NOMO-1 treated with dmso at 0.1 percent for 144 hours (cell line): Measurements from ENCODE around the gene GATM.

Experiments
- DNase-seq: peaks from one replicate; lab custom pipeline; 2025; ENCODE audit not compliant: unreplicated experiment; lab: John Stamatoyannopoulos, UW

Gene GATM

GRCh38 chr15:45378149-45378912, at the start of gene GATM:
GATM (minus strand) TSS chr15:45378544; CDS start chr15:45378453, 91 bp downstream.
- peak; percentile 38 for DNase-seq

DNA sequence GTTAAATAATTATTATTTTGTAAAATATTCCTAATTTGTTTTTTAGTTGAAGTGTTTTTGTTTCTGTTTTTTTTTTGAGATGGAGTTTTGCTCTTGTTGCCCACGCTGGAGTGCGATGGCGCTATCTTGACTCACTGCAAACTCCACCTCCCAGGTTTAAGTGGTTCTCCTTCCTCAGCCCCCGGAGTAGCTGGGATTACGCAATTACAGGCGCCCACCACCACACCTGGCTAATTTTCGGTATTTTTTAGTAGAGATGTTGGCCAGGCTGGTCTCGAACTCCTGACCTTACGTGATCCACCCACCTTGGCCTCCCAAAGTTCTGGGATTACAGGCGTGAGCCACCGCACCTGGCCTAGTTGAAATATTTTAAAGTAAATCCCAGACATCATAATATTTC, 48.7 kb upstream of the GATM start:
- DNase-seq = no peak

DNA sequence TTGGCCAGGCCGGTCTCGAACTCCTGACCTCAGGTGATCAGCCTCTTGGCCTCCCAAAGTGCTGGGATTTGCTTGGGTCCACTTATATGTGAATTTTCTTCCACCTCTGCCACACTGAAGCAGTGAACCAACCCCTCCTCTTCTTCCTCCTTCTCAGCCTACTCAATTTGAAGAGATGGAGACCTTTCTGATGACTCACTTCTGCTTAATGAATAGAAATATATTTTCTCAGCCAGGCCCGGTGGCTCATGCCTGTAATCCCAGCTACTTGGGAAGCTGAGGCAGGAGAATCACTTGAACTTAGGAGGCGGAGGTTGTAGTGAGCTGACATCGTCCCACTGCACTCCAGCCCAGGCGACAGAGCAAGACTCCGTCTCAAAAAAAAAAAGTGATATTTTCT, 46.8 kb upstream of the GATM start:
- DNase-seq = no peak

DNA sequence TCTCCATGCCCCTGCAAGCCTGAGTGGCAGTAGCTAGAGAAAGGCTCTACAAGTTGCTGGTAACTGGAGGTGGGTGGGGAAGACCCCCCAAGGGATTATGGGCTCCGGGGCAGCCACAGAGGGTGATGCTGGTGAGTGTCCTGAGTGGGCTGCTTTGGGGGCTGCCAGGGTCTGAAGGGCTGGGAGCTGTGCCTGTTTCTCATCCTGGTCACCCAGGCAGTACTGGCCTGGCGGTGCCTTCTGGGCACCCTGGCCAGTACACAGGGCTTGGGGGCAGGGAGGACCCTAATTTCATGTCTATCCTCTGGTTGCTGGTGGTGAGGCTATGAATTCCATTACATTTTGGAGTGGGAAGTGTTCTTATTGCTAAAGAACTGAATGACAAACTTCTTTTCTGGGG, 46.1 kb upstream of the GATM start:
- DNase-seq = no peak

DNA sequence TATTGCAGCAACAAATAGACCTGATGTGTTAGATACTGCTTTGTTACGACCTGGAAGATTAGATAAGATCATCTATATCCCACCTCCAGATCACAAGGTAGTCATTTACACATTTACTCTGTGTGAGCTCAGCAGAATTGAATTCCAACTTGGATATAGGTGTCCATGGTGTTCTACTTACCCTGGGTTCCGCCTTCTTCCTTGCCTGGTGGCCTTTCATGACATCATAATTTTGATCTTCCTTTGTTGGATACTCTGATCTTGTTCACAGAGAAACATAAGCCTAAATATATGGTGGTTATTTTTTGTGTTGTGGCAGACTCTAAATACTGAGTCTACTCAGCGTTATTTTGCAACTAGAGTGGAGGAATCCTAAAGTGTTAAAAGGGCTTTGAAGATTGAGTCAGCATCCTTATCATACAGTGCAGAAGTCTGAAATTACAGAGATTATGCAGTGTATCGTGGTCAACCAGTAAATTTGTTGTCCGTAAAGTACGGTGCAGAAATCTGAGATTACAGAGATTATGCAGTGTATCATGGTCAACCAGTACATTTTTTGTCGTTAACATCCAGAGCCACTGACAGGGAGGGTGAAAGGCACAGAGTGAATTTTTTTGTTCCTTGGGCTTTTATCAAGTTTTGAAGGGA, 39.1 kb upstream of the GATM start:
- DNase-seq = no peak

DNA sequence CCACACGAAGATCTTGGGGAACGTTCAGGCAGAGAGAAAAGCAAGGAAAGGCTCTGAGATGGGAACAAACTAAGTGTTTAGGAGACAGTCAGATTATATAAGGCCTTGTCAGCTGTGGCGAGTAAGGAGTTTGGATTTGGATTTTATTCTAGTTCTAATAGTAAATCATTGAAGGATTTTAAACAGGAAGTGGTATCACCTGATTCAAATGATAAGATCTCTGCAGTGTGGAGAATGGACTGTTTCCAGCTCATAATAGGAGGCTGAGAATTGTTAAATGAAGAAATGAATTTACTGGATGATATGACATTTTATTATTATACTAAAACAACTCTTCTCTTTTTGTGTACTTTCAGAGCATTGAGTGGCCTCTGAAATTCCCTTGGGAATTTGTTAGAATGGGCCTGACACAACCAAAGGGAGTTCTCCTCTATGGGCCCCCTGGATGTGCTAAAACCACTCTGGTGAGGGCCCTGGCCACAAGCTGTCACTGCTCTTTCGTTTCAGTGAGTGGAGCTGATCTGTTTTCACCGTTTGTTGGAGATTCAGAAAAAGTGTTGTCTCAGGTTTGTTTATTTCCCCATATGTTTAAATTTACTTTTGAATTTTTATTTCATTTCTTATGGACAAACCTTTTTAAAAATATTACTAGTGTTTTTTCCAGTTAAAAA, 36.0 kb upstream of the GATM start:
- DNase-seq = no peak

DNA sequence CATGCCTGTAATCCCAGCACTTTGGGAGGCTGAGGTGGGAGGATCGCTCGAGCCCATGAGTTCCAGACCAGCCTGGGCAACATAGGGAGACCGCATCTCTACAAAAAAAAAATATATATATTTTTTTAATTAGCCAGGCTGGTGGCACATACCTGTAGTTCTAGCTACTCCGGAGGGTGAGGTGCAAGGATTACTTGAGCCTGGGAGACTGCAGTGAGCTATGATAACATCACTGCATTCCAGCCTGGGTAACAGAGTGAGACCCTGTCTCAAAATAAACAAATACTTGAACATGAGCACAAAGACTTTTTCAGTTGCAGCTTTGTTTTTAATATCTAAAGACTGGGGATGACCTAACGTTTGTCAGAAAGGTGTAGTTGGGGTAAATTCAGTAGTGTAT, 31.3 kb upstream of the GATM start:
- no peak for DNase-seq

- DNase-seq = no peak
These were observed 29.4 kb upstream of the GATM start for GRCh38 chr15:45407786-45408185.

DNA sequence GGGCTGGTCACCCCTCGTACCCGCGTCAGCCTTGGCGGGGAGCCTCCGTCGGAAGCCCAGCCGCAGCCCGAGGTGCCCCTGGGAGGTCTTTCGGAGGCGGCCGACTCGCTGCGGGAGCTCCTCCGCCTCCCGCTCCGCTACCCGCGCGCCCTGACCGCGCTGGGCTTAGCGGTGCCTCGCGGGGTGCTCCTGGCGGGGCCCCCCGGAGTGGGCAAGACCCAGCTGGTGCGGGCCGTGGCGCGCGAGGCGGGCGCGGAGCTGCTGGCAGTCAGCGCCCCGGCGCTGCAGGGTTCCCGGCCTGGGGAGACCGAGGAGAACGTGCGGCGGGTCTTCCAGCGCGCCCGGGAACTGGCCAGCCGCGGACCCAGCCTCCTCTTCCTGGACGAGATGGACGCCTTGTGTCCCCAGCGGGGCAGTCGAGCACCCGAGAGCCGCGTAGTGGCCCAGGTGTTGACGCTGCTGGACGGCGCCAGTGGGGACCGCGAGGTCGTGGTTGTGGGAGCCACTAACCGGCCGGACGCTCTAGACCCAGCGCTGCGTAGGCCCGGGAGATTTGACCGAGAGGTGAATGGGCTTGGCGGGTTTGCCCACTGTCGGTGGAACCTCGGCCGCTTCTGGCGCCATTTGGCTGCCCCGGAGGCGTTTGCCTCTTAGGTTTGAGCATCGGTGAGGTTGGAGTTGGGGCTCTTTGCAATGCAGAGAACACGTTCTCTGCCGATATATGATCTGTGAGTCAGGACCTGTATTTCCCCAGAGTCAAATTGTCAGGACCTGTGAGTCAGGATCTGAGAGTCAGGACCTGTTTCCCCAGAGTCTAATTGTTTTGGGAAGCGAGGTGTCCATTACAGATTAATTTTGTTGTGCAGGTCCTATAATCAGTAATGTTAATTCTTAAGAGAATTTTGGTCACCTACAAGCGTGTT, 24.9 kb upstream of the GATM start:
- DNase-seq = no peak

DNA sequence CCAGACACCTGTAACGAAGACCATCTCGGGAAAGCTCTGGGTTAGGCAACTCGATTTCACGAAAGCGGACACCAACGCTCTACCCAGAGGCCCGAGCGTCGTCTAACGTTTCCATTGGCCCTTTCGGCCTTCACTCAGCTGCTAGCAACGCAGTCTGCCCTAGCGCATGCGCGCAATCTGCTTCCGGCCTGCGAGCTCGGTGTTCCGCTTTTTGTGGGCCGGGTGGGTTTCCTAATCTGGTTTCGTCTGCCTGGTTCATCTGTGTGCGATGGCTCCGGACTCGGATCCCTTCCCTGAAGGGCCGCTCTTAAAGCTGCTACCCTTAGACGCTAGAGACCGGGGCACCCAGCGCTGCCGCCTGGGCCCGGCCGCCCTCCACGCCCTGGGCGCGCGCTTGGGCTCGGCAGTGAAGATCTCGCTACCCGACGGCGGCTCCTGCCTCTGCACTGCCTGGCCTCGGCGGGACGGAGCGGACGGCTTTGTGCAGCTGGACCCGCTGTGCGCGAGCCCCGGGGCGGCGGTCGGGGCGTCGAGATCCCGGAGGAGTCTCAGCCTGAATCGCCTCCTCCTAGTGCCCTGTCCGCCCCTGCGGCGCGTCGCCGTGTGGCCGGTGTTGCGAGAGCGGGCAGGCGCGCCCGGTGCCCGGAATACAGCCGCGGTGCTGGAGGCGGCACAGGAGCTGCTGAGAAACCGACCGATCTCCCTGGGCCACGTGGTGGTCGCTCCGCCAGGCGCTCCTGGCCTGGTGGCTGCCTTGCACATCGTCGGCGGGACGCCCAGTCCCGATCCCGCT, 24.0 kb upstream of the GATM start:
- DNase-seq = peak; percentile 97

- peak; percentile 57 for DNase-seq
These were observed 23.4 kb upstream of the GATM start for GRCh38 chr15:45401665-45402161.

- no peak for DNase-seq
These were observed 21.3 kb upstream of the GATM start for GRCh38 chr15:45399381-45400212.

- no peak for DNase-seq
These were observed 18.8 kb upstream of the GATM start for GRCh38 chr15:45397116-45397665.

GRCh38 chr15:45395943-45396342, 17.6 kb upstream of the GATM start:
- no peak for DNase-seq

- no peak for DNase-seq
These were observed 16.3 kb upstream of the GATM start for GRCh38 chr15:45394681-45395080.

GRCh38 chr15:45393851-45394250, 15.5 kb upstream of the GATM start:
- no peak for DNase-seq

GRCh38 chr15:45392584-45392855, 14.2 kb upstream of the GATM start:
- DNase-seq = no peak

DNA sequence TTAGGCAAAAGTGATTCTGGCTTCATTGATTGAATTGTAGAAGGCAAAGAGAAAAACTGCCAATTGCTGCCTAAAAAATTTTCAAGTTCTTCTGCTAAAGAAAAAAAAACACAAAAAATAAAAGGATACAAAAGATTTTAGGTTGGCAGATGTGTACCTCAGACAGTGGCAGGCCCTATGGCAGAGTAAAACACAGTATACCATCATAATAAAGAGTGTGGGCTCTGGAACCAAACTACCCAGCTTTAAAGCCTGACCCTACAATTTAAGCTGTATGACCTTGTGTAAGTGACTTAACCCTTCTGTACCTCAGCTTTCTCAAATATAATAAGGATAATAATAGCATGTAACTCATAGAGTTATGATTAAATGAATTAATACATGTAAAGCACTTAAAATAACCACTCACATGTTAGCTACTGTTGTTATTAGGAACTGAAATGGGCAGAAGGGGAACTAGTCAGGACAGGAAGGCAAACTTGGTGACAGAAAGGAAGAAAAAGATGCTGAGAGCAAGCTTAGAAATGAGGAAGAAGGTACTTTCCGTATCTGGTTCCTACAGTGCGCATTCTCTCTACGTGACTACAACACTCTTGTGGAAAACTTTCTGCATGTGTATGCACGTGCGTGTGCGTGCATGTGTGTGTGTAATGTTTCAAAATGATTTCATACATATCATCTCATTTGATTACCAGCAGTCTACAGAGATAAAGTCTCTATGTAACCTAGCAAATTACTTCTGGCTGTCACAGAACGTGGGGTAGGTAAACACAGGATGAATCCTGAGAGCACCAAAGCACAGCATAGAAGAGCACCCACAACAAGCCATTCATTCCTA, 13.6 kb upstream of the GATM start:
- peak; percentile 78 for DNase-seq
